Iris pigment epithelial cell (primary cell): ENCODE measurements around the gene PTCD1.

Experiments
- DNase-seq: peaks from one replicate; pipeline ENCODE4 v3.0.0-alpha.2; 2011; ENCODE audit warnings: low read depth

The PTCD1 gene, protein sequence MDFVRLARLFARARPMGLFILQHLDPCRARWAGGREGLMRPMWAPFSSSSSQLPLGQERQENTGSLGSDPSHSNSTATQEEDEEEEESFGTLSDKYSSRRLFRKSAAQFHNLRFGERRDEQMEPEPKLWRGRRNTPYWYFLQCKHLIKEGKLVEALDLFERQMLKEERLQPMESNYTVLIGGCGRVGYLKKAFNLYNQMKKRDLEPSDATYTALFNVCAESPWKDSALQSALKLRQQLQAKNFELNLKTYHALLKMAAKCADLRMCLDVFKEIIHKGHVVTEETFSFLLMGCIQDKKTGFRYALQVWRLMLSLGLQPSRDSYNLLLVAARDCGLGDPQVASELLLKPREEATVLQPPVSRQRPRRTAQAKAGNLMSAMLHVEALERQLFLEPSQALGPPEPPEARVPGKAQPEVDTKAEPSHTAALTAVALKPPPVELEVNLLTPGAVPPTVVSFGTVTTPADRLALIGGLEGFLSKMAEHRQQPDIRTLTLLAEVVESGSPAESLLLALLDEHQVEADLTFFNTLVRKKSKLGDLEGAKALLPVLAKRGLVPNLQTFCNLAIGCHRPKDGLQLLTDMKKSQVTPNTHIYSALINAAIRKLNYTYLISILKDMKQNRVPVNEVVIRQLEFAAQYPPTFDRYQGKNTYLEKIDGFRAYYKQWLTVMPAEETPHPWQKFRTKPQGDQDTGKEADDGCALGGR

DNA sequence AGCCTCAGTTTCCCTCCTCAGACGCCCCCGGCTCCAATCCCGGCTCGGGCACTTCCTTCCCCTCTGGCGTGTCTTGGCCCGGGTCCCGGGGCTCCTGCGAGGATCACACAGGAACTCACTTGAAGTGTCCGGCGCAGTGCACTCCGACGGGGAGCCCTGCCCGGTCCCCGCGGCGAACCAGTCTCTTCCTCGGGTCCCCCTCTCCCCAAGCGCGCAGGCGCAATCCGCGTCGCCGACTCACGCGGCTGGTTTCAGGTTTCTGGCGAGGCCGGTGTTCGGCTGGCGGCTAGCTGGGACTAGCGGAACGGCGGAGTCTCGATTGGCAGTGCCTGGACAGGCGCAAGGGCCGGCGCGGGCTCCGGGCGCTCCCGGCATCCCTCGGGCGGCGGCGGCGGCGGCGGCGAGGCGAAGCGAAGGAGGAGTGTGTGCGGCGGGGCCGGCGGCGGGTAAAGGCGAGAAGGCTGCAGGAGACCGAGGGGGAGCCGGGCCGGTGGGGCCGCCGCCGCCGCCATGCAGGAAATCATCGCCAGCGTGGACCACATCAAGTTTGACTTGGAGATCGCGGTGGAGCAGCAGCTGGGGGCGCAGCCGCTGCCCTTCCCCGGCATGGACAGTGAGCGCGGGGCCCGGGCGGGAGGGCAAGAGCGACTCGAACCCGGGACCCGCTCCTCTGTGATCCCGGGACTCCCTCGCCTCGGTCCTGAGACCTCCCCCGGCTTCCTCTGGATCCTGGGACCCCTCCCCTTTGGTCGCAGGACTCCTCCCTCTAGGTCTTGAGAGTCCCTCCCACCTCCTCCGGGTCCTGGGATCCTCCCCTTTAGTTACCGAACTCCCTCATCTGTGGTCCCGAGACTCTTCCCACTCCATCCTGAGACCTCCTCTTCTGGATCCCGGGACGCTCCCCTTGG is at the start of gene PTCD1, which contains the start of gene CPSF4:
TSS of gene PTCD1 (minus strand) at position 226 of the 908 bp plus-strand sequence. CDS start 3,556 bp downstream, outside the sequence.
TSS of gene CPSF4 (plus strand) at position 371 of the 908 bp plus-strand sequence. CDS start at position 511, 140 bp downstream.
- DNase-seq: peak; percentile 95

DNA sequence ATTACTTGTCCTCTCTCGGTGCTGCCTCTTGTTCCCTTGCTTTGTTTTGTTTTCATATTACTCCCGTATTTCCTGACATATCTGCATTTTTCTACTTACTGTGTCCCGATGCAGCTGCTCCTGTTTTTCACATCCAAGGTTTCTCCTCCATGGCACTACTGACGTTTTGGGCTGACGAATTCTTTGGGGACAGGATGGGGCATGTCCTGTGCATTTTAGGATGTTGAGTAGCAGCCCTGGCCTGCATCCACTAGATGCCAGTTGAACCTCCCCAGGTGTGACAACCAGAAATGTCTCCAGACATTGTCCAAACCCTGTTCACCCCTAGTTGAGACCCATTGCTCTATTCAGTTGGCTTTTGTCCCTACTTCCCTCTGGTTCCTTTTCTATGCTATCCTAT is 46.5 kb upstream of the PTCD1 start:
- no peak for DNase-seq

DNA sequence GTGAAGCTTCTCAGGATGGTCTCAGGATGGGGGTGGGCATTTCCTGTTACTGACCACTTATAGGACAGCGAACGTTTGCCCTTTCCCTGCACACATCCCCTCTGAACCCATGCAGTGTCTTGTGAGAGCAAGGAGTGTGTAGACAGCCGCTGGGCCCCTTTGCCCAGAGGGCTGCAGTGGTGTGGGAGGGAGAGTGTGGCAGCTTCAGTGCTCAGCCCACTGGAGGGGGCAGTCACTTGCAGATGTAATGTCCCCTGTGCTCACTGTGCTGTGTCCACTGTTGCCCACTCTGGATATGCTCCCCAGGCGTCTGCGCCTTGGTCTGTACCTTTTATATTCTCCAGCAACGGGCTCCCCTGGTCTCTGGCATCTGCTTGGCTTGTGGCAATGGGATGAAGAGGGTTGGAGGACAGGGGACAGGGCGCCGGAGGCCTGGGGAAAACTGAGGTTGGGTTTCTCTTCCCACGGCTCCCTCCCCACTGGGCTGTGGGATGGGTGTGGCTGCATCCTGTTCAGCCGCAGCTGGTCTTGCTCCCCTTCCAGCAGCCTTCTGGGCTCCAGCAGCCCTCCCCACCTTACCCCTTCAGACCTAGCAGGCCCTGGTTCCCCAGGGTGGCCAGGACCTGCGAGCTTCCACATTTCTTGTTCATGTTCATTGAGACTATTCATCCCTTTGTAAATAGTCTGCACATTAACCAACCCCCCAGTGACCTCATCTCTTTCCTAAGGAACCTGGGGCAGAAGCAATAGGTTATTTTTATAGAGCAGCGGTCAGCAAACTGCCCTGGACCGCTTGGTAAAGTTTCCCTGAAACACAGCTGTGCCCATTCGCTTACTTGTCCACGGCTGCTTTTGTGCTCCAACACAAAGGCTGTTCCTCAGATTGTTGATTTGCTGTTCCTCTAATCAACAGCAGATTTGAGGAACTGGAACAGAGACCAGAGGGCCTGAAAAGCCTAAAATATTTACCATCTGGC is 40.2 kb upstream of the PTCD1 start:
- no peak for DNase-seq

DNA sequence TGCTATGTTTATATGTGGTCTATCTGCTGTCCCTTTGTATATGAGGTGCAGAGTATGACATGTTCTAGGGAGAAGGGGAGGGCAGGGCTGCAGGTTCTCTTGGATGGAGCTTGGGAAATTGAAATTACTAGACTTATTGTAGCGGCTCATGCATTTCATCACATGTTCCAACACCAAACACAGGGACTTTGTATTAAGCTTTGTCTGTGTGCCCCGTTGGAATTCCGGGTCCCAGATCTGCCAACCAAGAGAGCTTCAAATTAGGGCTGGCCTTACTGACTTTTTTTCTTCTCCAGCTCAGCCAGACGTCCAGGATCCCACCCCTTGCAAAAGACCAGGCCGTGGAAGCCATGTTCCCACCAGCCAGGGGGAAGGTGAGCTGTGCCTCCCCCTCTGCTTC is 37.5 kb upstream of the PTCD1 start:
- no peak for DNase-seq

DNA sequence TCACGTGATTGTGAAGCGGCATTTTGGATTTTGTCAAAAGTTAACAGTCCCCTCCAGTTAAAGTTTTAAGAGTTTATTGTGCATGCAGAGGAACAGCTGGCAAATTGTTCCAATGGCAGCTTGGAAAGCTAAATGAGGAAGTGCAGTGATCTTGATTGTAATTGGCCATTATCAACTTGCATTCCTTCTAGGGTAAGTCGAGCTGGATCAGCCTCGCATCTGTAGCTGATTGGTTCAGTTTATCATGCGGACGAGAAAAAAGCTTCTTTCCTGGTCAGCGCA is 34.7 kb upstream of the PTCD1 start:
- peak; percentile 91 for DNase-seq

DNA sequence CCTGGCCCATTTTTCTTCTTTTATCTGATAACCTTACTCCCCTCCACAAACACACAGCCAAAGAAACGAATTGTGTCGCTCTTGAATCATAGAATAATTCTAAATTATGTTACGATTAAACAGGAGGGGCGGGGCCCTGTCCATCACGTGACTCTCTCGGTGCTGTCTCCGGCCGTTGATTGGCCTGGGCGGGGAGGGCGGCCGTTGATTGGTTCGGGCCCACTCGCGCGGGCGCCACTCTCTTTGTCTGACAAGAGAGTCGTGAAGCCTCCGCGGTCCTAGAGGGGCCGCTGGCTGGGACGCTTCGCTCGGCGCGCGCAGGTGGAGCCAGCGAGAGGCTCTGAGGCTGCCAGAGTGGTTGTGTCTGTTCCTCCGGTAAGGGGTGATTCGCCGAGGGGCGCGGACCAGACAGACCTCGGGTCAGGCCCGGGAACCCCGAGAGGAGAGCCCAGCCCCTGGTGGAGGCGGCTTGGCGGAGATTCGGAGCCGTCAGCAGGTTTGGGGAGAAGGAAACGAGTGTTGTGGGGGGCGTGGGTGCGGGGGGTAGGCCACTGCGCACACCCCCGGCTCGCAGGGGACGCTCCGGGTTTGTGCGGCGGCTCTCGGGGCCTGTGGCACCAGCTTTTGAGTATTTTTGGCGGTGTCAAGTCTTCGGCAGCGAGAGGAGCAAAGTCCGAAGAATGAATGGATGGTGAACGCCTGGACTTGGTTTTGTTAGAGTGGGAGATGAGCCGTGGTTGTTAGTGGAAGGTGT is 34.1 kb upstream of the PTCD1 start, which contains the start of gene ZNF789:
TSS of gene ZNF789 (plus strand) at position 330 of the 754 bp plus-strand sequence. CDS start 3,567 bp downstream, outside the sequence.
- DNase-seq: peak; percentile 96

DNA sequence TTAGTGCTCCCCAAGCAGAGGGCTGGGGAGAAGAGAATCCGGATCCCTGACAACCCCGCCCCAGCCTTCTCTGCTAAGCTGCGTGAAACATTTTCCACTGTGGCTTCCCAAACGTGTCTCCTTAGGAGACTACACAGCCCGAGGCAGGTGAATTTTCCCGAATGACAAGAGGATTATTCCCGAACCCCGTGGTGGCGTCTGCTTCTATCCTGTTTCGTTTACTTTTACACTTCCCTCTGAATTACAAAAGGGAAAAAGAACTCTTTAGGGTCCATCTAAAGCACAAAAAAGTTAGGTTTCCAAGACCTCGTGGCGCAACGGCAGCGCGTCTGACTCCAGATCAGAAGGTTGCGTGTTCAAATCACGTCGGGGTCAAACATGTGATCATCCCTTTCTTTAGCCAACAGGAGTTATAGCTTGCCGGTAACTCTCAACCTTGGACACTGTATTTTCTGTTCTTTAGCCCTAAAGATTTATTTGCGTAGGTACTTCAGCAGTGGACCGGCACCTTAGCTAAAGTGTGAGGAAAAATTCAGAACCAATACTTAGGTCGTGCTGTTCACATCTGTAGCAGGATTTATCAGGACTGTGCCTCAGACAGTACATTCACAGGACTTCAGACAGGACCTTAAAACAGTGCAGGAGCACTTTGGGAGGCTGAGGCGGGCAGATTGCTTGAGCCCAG is 30.9 kb upstream of the PTCD1 start:
- DNase-seq: peak; percentile 36

DNA sequence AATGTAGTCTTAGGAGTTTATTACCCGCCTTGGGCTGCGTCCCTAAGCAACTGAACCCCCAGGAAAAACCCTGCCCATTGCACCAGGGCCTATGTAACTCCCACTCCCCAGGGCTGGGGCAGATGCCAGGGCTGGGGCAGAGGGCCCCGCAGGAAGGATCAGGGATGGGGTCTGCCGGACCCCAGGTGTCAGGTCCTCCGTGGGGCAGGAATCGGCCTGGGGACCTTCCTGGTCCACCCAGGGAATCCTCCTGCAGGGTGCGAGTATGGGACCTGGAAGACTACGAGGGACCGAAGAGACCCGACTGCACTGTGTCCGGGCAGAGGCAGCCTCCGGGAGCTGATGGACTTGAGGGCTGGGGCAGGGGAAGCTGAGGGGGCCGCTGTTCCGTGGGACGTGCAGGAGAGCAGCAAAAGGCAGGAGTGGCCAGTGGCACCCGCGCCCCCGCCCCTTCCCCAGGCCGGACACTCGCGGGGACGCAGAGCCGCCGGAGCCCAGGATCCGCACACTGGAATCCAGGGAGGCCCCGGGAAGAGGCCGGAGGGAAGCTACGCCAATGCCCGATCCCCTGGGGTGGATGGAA is 29.8 kb upstream of the PTCD1 start:
- DNase-seq: no peak

DNA sequence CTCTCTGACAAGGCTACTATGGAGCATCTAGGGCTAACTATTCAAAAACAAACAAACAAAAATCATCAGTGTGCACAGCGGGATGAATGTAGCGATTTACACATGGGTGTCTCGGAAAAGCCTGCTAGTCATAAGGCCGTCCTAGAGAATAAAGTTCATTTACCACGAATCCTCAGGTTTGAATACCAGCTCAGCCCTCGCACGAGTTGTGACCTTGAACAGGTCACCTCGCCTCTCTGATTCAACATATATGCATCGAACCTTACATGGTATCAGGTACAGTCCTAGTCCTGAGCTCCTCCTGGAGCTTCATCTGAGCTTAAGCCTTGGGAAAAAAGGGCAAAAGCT is 26.8 kb upstream of the PTCD1 start:
- DNase-seq: peak; percentile 16

DNA sequence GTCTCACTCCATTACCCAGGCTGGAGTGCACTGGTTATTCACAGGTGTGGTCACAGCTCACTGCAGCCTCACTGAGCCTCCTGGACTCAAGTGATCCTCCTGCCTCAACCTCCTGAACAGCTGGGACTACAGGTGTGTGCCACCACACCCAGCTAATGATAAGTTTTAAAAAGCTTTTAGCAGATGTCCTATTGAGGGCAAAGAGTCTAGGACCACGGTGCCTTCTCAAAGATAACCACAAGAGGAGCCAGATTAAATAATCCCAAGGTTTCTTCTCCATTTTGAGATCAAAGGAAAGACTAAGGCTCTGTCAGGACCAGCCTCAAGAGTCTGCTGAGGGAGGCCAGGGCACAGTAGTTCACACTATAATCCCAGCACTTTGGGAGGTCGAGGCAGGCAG is 22.6 kb upstream of the PTCD1 start:
- no peak for DNase-seq

DNA sequence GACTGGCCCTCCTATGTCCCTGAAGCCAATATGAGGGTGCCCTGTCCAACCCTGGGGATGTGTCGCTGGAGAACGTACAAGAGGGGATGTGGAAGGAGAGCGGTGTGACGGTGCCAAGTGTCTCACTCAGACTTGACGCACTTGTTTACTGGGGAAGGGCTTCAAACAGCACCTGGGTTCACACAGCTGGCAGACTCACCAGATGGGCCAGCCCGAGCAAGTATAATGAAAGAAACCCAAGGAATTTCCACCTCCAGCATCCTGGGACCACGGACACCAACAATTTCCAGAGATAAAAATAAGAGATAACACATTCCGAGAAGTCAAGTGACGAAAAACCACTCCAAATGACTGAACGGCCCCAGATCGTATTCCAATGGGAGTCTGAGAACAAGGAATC is 22.1 kb upstream of the PTCD1 start:
- DNase-seq: no peak

DNA sequence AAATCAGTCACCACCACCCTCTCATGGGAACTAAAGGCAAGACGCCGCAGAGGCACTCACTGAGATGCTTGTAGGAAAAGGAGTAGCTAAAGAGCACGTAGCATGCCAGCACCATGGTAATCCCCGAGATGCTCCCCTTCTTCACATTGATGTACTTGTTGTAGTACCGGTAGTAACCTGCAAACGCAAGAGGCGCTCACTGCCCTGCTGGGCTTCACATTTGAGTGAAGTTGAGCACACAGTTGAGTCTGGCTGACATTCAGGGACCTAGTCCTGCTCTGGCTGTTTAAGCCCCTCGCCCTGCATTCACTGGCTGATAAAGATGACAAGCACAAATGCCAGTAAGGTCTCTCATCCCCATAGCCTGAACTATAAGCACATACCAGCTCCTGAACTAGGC is 20.5 kb upstream of the PTCD1 start:
- DNase-seq: peak; percentile 42

DNA sequence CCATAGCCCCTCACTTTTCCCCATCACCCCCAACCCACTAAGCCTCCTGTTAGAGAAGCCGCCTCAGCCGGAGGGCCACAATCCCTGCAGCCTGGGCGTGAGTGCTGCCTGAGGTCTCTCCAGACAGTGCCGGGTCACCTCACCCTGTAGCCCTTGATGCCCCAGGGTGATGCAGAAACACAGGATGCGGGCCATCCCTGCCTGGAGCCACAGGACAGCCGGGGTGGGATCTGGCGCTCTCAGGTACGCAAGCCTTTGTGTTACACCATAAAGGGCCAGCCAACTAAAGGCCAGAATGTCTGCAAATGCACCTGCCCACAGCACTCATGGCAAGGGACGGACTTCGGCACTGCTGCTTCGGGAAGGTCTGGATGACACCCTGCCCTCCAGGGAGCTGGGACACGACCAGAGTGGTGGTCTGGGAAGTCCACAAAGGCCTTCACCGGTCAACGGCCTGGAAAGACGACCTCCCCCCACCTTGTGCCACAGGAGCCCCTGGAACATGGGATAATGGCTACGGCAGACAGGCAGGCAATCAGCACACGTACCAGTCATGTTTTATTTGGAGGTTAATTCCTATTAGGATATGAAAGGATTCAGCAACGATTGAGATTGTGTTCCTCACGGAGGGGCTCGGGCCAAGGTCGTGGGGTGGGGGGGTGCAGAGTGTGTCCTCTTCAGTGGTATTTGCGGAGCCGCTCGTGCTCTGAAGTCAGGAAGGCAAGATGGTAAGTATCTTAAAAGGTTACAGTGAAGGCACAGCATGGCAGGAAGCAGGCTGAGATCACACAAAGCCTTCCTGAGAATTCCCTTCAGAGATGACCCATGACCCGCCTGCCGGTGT is 19.3 kb upstream of the PTCD1 start:
- DNase-seq: no peak

DNA sequence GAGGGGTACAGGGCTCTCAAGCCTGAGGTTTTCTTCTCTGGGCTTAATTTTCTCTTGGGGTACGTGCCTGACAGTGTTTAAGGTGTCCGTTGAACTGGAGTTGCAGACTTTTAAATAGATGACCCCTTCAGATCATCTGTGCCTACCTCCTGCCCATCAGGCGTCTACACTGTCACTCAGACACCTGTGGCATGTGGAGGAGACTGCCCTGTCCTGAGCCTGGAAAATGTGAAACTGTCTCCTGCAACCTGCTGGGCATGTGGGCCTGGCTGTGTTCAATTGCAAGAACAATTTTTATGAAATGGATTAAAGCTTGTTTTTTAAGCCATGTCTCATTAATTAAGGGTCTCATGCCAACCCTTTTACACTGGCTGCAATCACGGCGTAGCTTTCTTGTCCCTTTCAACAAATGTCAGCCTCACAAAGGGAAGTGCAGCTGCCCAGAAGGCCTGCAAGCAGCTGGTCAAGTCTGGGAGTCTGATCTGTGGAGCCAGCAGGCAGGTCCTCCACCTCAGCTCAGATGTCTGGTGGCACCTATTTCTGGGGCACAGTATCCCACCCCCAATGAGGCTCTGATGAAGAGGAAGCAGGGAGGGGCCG is 18.6 kb upstream of the PTCD1 start:
- no peak for DNase-seq

DNA sequence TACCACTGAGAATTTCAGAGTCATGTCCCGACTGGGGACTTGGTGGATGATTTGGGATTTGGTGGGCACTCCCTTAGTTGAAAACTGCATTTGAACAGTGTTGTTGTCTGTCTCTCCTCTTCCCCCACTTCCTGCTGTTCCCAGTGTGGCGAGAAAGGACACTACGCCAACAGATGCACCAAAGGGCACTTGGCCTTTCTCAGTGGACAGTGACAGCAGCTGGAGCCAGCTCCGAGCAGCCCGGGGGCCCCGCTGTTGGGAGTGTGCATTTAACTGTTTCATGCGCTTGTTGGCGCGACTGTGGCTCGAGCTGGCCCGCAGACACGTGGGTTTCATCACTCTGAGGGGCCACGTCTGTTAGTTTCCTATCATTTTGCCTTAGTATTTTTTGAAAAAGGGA is 17.7 kb upstream of the PTCD1 start:
- no peak for DNase-seq

DNA sequence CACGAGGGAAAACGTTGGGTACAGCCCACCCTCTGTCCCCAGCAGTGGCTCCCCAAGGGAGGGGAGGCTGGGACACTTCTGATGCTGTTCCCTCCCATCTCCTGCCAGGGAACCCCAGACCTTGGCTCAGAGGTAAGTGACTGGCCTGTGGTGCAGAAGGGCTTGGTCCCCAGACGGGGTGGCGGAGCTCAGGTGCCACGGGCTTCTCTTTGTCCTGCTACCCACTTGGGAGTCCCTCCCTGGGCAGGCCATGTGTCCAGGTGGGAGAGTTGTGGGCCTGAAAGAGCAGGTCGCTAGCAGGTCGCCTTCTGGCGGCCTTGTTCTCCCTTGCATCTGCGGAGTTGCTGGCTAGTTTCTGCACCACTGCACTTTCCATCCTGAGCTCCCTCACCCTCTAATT is 17.3 kb upstream of the PTCD1 start:
- DNase-seq: no peak

DNA sequence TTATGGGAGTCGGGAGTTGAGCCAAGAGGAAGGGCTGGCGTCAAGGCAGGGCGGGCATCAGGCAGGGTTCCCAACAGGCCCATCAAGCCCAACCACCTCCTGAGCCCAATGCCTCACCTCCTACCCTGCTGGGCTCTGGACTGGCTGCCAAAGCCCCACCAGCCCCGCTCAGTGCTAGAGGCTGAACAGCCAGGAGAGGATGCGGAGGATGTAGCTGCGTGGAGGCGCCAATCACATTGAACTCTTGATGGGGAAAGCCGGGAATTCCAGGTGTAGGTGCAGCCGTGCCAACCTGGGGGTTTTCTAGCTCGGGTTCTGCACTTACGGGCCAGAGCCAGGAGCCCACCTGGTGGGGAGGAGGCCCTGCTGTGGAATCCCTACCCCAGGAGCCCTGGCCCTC is 14.5 kb upstream of the PTCD1 start:
- no peak for DNase-seq

DNA sequence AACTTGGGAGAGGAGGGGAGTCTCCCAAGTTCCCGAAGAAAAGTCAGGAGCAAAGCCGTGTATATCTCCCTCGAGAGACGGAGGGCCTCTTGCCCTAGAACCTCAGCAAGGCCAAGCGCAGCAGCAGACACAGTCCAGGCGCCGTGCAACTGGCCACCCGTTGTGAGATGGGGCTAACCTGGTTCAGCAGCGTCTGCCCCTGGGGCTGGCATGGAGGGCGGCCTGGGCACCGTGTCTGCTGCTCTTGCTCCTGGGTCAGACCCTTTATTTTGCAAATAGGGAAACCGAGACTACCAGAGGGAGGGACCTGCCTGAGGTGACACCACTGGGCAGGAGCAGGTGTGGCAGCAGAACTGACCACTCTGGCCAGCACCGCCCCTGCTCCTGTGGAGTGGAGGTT is 13.9 kb upstream of the PTCD1 start:
- DNase-seq: no peak
